Activated naive CD8-positive, alpha-beta T cell treated with anti-CD3 and anti-CD28 coated beads, Interleukin-2, amount 50 U/mL, for 16 hours (primary cell): ENCODE data around the gene SLC47A2.
"Not testable (repeated sequence)": the region's sequence is repeated elsewhere in the genome, so short reads cannot be mapped to it uniquely, and the experiment has no call there.

Source experiments
- DNase-seq: peaks from one replicate; pipeline ENCODE4 v3.0.0-alpha.2; 2020; ENCODE audit warnings: low read depth, low spot score

SLC47A2 gene, protein sequence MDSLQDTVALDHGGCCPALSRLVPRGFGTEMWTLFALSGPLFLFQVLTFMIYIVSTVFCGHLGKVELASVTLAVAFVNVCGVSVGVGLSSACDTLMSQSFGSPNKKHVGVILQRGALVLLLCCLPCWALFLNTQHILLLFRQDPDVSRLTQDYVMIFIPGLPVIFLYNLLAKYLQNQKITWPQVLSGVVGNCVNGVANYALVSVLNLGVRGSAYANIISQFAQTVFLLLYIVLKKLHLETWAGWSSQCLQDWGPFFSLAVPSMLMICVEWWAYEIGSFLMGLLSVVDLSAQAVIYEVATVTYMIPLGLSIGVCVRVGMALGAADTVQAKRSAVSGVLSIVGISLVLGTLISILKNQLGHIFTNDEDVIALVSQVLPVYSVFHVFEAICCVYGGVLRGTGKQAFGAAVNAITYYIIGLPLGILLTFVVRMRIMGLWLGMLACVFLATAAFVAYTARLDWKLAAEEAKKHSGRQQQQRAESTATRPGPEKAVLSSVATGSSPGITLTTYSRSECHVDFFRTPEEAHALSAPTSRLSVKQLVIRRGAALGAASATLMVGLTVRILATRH

GRCh38 chr17:19716108-19717030, at the start of gene SLC47A2:
TSS of gene SLC47A2 (minus strand) at chr17:19716584. CDS start at chr17:19716555, 29 bp downstream.
- DNase-seq, result no peak

GRCh38 chr17:19766016-19766415, 49.6 kb upstream of the SLC47A2 start:
- no peak for DNase-seq

DNA sequence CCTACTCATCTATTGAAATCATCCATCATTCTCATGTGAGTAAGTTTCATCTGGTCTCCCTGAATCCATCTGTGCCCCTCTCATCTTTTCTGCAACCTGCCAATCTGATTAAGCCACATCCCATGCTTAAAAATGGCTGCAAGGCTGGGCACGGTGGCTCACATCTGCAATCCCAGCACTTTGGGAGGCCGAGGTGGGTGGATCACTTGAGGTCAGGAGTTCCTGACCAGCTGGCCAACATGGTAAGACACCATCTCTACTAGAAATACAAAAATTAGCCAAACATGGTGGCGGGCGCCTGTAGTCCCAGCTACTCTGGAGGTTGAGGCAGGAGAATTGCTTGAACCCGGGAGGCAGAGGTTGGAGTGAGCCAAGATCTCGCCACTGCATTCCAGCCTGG, 47.6 kb upstream of the SLC47A2 start:
- not testable (repeated sequence) for DNase-seq

- DNase-seq, result no peak
Measured at GRCh38 chr17:19763416-19763815, 47.0 kb upstream of the SLC47A2 start.

DNA sequence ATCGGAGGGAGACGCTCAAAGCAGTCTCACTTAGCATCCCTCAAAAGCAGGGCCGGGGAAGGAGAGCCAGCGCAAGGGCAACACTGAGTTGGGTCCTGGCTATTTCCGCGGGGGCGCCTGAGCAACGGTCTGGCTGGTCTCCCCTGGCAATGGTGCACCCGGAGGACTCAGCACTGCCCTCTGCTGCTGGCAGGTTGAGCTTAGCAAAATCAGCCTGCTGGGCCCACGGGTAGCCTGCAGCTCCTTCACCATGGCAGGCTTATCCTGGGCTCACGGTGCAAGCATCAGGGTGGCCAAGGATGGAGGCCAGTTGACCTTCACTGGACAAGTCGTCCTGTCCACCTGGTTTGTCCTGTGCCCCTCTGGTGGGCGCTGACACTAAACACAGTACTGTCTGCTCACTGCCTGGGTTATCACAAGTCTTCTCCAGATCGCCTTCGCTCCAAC, 46.2 kb upstream of the SLC47A2 start:
- no peak for DNase-seq

GRCh38 chr17:19760746-19761145, 44.4 kb upstream of the SLC47A2 start:
- DNase-seq, result no peak

DNA sequence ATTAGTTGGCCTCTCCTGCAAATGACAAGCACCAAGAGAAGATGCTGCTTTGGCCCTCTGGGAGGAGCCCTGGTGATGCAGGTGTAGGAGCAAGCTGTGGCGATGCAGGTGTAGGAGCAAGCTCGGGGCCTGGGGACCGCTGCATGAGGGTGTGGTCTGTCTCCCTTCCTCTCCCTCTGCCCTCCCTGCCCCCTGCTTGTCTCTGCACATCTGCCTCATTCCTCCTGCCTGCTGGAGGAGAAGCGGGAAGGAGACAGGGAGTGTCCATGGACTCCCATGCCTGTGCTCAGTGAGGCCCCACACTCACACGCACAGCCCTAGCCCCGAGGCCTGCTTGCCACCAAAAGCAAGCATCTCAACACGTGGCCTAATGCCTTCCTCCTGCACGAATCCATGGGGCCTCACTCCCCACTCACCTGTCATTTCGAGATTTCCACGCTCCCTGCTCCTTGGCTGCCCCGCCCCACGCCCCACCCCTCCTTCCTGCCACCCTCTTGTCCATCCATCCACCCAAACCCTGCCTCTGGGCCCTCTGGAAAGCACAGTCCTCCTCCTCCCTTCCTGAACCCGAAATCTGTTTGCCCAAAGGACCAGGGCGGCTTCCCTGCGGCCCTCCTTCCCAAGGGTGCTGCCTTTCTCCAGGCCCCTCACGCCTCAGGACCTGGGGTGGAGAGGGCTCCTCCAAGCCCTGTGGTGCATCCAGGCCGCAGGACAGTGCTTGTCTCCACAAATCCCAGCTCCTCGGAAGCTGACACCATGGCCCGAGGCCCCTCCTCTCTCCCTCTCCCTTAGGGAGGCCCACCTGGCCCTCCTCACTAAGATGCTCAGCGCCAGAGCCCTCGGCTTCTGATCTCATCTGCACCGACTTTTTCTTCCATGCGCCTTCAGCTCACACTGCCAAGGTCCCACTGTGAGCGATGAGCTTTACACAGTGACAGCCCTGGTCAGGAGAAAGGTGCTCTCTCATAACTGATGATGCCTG, 43.5 kb upstream of the SLC47A2 start:
- DNase-seq, result no peak

DNA sequence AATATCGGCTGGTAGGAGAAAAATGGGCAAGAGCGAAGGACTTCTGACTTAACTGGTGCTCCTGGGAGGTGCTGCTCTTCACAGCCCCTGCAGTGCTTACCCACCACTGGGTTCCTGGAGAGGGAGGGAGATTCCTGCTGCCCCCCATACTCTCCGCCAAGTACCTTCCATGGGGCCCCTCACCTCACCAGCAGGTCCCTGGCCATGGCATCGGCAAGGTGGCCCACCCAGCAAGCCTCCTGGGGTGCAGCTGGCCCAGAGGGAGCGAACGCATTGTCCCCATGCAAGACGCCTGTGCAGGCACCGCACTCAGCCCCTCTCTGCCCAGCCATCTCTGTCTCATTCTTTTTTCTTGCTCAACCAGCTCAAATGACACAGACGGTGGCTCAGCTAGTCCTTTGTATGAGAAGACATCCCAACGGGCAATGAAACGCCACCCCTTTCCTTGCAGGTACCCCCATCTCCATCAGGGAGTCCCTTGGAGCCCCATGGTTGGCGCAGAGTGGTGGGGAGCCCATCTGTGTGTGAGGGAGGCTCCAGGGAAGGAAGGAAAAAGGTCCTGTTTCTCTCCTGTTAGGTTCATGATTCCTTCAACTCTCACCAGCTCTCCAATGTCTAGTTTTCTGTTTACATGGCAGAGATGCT, 41.3 kb upstream of the SLC47A2 start:
- DNase-seq, result no peak

DNA sequence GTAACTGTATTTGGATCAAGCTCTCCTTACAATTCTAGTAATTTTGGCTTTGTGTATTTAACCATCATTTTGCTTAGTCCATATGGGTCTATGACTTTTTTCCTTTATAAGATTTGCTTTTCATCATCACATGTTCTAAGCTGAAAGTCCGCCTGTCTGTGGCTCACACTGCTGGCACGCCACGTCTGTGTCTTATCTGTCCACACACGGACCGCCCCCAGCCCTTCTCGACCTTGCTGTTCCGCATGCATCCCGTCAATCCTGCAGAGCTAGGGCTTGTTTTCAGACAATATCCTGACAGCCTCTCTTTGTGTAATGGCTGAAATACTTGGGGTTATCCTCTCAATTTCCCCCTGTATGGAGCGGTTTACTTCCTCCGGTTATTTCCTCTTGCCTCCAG, 40.2 kb upstream of the SLC47A2 start:
- no peak for DNase-seq

GRCh38 chr17:19755821-19756510, 39.6 kb upstream of the SLC47A2 start:
- no peak for DNase-seq

DNA sequence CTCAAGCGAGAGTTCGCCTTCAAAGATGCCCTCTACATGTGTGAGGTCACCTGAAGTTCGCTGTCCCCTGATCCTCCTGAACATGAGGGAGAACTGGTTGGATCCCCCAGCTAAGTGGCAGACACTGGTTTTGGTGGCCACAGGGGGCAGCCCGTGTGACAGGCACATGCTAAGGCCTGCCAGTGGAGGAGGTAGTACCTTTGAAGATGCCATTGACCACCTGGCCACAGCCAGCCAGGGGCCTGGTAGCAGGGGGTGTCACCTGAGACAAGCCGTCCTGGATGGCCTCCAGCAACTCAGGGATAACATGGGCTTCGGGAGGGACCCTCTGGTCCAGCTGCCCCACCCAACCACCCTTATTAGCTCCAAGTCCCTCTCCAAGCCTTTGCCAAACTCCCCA, 39.0 kb upstream of the SLC47A2 start:
- no peak for DNase-seq

DNA sequence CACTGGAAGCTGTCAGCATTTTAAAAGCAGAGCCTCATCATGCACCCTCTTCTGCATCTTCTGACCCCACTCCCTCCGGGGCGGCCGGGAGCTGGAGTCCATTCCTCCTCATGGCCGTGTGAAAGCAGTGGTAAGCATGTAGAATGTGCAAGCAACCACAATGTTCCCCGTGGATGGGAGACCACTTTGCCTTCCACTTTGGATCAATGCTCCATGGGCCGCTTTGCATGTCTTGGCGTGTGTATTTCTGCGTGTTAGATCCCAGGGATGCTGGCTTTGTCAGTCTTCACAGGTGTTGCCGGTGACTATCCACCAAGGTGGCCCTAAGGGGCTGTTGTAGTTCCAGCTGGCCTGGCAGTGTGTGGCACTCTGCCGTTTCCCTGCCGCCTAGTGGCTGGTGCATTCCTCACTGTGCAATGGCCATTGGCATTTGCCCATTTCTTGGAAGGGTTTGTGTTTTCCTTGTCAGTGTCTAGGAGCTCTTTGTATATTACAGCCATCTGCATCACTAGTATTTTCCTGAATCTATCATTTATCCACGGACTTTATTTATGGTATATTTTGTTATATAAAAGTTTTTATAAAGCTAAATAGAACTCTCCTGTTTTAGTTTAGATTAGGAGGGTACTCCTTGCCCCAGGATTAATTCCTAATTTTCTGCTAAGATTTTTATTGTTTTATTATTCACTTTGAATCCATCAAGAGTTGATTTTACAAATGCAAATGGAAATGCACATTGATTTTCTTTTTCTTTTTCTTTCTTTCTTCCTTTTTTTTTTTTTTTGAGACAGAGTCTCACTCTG, 37.5 kb upstream of the SLC47A2 start:
- DNase-seq, result no peak

DNA sequence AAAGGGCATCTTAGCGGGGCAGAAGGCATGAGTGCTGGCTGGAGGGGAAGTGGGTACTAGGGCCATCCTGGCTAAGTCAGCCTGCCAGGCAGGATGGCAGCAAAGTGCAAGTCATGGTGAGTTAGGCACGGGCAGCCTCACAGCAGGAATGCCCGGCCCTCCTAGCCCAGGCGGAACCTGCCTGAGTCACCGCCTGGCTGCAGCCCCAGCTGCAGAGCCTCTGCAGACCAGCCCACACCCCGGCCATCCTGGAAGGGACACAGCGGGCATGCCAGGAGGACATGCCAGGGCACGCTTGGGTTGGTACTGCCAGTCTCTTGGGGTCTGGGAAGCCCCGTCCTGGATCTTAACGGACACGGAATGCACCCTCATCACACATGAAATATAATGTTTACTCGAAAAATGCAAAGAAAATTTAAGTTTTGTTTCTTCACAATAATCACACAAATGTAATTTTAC, 36.7 kb upstream of the SLC47A2 start:
- DNase-seq, result no peak

DNA sequence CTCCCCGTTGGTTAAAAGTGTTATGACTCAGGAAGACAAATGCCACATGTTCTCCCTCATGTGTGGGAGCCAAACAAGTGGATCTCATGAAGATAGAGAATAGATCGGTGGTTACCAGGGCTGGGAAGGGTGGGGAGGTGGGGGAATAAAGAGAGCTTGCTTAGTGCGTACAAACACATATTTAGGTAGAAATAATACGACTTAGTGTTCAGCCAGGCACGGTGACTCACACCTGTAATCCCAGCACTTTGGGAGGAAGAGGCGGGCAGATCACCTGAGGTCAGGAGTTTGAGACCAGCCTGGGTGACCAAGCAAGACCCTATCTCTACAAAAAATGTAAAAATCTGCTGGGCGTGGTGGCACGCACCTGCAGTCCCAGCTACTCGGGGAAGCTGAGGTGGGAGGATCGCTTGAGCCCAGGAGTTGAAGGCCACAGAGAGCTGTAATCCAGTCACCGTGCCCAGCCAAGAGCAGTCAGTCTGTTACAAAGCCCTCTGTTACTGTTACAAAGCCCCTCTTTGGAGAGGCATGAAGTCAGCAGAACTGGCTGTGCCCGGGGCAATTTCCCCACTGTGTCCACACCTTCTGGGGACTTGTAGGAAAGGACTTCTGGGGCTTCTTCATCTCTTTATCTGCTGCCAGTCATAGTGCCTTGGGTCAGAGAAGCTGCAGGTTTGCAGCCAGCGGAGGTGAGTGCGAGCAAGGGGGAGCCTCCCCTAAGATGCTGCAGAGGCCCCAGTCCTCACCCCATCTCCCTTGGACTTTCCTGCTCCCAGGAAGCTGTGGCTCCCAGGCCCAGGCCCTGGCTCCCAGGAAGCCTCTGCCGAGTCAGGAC, 36.0 kb upstream of the SLC47A2 start:
- DNase-seq, result no peak

GRCh38 chr17:19750835-19751234, 34.5 kb upstream of the SLC47A2 start:
- no peak for DNase-seq

GRCh38 chr17:19750020-19750572, 33.7 kb upstream of the SLC47A2 start:
- DNase-seq, result no peak

GRCh38 chr17:19748807-19749193, 32.4 kb upstream of the SLC47A2 start:
- DNase-seq, result no peak
